Stimulated activated CD8-positive, alpha-beta memory T cell treated with anti-CD3 and anti-CD28 coated beads, Interleukin-15, amount 100 ng/mL, for 4 hours (primary cell): ENCODE measurements around the gene LBP.
"Not testable (repeated sequence)": the region's sequence is repeated elsewhere in the genome, so short reads cannot be mapped to it uniquely, and the experiment has no call there.

Experiments used
- DNase-seq, 2 donors: peaks; one replicate each; pipeline ENCODE4 v3.0.0-alpha.2; 2020; ENCODE audit warnings: low read depth in 2 of 2

The LBP gene

GRCh38 chr20:38395751-38396395 is 49.6 kb downstream of the LBP start:
- DNase-seq, result not testable (repeated sequence)

GRCh38 chr20:38402089-38402488 is 55.8 kb downstream of the LBP start:
- DNase-seq, result no peak

- DNase-seq, result no peak
Measured at GRCh38 chr20:38402816-38403215, 56.5 kb downstream of the LBP start.

- DNase-seq, result no peak
Measured at GRCh38 chr20:38404016-38404415, 57.7 kb downstream of the LBP start.

- DNase-seq, result no peak
Measured at GRCh38 chr20:38405132-38405531, 58.9 kb downstream of the LBP start.

- DNase-seq, result no peak
Measured at GRCh38 chr20:38406476-38406875, 60.2 kb downstream of the LBP start.

GRCh38 chr20:38407321-38407720 is 61.0 kb downstream of the LBP start:
- DNase-seq, result no peak

GRCh38 chr20:38407822-38408221 is 61.5 kb downstream of the LBP start:
- not testable (repeated sequence) for DNase-seq

- no peak for DNase-seq
Measured at GRCh38 chr20:38412877-38413577, 66.7 kb downstream of the LBP start.

- DNase-seq, result no peak
Measured at GRCh38 chr20:38414769-38415450, 68.6 kb downstream of the LBP start.

- no peak for DNase-seq
Measured at GRCh38 chr20:38418509-38419204, 72.4 kb downstream of the LBP start.

- no peak for DNase-seq
Measured at GRCh38 chr20:38420388-38421085, 74.3 kb downstream of the LBP start.

- no peak for DNase-seq
Measured at GRCh38 chr20:38421915-38422314, 75.6 kb downstream of the LBP start.

- no peak for DNase-seq
Measured at GRCh38 chr20:38423541-38423940, 77.3 kb downstream of the LBP start.

- no peak for DNase-seq
Measured at GRCh38 chr20:38424401-38424800, 78.1 kb downstream of the LBP start.

- DNase-seq, result no peak
Measured at GRCh38 chr20:38426006-38426897, 80.0 kb downstream of the LBP start.
